ENCODE data around the gene NT5E.

NT5E gene

DNA sequence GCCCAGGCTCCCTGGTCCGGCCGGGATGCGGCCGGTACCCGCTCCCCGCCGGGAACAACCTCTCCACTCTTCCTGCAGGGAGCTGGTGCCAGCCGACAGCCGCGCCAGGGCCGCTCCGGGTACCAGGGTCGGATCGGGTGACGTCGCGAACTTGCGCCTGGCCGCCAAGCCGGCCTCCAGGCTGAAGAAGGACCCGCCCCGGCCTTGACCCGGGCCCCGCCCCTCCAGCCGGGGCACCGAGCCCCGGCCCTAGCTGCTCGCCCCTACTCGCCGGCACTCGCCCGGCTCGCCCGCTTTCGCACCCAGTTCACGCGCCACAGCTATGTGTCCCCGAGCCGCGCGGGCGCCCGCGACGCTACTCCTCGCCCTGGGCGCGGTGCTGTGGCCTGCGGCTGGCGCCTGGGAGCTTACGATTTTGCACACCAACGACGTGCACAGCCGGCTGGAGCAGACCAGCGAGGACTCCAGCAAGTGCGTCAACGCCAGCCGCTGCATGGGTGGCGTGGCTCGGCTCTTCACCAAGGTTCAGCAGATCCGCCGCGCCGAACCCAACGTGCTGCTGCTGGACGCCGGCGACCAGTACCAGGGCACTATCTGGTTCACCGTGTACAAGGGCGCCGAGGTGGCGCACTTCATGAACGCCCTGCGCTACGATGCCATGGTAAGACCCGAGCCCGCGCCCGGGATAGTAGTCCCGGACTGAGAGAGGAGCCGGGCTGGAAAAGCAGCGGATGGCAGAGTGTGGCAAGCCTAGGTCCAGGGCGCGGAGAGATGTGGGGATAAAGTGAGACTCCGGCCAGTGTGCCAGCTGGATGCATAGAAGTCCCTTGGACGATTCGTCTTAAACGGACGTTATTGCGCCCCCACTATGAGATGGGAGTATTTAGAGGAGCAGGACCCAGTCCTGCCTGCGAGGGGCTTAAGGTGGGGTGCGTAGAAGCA is at the start of gene NT5E (continued):
- TF ChIP-seq ZNF426 (tag by site-specific recombination; IDR thresholded peaks at IDR 0.05) (no peak), ZFP3 (tag by site-specific recombination; IDR thresholded peaks at IDR 0.05; ENCODE audit: low read depth) (peak; percentile 48; the same call in 1 of the 2 replicates), ZNF600 (tag by site-specific recombination; IDR thresholded peaks at IDR 0.05) (peak; percentile 88), ZBTB8A (tag by site-specific recombination; IDR thresholded peaks at IDR 0.05) (peak; percentile 79), ZNF677 (tag by site-specific recombination; IDR thresholded peaks at IDR 0.05) (no peak), ZNF624 (tag by site-specific recombination; IDR thresholded peaks at IDR 0.05) (no peak), ZNF184 (tag by site-specific recombination; IDR thresholded peaks at IDR 0.05) (no peak), ZNF18 (tag by site-specific recombination; IDR thresholded peaks at IDR 0.05) (no peak), ZNF2 (tag by site-specific recombination; IDR thresholded peaks at IDR 0.05) (peak; percentile 90), TRIM28 (IDR thresholded peaks at IDR 0.05; ENCODE audit: borderline replicate concordance, low read length) (peak; percentile 83; the same call in 1 of the 2 replicates), RBAK (tag by site-specific recombination; IDR thresholded peaks at IDR 0.05) (no peak), ZNF621 (tag by site-specific recombination; IDR thresholded peaks at IDR 0.05) (no peak), ZEB2 (tag by site-specific recombination; IDR thresholded peaks at IDR 0.05) (peak; percentile 35; the same call in 1 of the 2 replicates), BCL11A (tag by site-specific recombination; IDR thresholded peaks at IDR 0.05; ENCODE audit: low read depth) (no peak), ZNF354C (tag by site-specific recombination; IDR thresholded peaks at IDR 0.05; ENCODE audit: borderline replicate concordance, low read depth) (no peak), ZNF660 (tag by site-specific recombination; IDR thresholded peaks at IDR 0.05) (no peak), ZNF501 (tag by site-specific recombination; IDR thresholded peaks at IDR 0.05) (peak; percentile 23; the same call in 1 of the 2 replicates), SP7 (tag by site-specific recombination; IDR thresholded peaks at IDR 0.05) (peak; percentile 31; the same call in 1 of the 2 replicates), ZBTB20 (tag by site-specific recombination; IDR thresholded peaks at IDR 0.05) (peak; percentile 90), ZBTB26 (tag by site-specific recombination; optimal IDR thresholded peaks at IDR 0.05) (peak; percentile 98), ZNF707 (tag by site-specific recombination; IDR thresholded peaks at IDR 0.05) (no peak), ZNF777 (tag by site-specific recombination; IDR thresholded peaks at IDR 0.05; ENCODE audit: borderline replicate concordance) (peak; percentile 91), ATF2 (tag by site-specific recombination; IDR thresholded peaks at IDR 0.05; ENCODE audit: low read depth) (no peak), SP2 (tag by site-specific recombination; IDR thresholded peaks at IDR 0.05) (no peak), SP3 (tag by site-specific recombination; IDR thresholded peaks at IDR 0.05) (peak; percentile 28; the same call in 1 of the 2 replicates), ZBTB48 (tag by site-specific recombination; IDR thresholded peaks at IDR 0.05) (0 out of 2 replicates have a peak, but pooled peaks have one; percentile 63), ZNF585B (tag by site-specific recombination; IDR thresholded peaks at IDR 0.05) (no peak), ZNF610 (tag by site-specific recombination; IDR thresholded peaks at IDR 0.05; ENCODE audit: borderline replicate concordance) (0 out of 2 replicates have a peak, but pooled peaks have one; percentile 36)
- TF ChIP-seq, protein P1, sequence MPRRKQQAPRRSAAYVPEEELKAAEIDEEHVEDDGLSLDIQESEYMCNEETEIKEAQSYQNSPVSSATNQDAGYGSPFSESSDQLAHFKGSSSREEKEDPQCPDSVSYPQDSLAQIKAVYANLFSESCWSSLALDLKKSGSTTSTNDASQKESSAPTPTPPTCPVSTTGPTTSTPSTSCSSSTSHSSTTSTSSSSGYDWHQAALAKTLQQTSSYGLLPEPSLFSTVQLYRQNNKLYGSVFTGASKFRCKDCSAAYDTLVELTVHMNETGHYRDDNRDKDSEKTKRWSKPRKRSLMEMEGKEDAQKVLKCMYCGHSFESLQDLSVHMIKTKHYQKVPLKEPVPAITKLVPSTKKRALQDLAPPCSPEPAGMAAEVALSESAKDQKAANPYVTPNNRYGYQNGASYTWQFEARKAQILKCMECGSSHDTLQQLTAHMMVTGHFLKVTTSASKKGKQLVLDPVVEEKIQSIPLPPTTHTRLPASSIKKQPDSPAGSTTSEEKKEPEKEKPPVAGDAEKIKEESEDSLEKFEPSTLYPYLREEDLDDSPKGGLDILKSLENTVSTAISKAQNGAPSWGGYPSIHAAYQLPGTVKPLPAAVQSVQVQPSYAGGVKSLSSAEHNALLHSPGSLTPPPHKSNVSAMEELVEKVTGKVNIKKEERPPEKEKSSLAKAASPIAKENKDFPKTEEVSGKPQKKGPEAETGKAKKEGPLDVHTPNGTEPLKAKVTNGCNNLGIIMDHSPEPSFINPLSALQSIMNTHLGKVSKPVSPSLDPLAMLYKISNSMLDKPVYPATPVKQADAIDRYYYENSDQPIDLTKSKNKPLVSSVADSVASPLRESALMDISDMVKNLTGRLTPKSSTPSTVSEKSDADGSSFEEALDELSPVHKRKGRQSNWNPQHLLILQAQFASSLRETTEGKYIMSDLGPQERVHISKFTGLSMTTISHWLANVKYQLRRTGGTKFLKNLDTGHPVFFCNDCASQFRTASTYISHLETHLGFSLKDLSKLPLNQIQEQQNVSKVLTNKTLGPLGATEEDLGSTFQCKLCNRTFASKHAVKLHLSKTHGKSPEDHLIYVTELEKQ (tag by site-specific recombination; IDR thresholded peaks at IDR 0.05; ENCODE audit: borderline replicate concordance): no peak
- TF ChIP-seq, protein P2, sequence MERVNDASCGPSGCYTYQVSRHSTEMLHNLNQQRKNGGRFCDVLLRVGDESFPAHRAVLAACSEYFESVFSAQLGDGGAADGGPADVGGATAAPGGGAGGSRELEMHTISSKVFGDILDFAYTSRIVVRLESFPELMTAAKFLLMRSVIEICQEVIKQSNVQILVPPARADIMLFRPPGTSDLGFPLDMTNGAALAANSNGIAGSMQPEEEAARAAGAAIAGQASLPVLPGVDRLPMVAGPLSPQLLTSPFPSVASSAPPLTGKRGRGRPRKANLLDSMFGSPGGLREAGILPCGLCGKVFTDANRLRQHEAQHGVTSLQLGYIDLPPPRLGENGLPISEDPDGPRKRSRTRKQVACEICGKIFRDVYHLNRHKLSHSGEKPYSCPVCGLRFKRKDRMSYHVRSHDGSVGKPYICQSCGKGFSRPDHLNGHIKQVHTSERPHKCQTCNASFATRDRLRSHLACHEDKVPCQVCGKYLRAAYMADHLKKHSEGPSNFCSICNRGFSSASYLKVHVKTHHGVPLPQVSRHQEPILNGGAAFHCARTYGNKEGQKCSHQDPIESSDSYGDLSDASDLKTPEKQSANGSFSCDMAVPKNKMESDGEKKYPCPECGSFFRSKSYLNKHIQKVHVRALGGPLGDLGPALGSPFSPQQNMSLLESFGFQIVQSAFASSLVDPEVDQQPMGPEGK (tag by site-specific recombination; IDR thresholded peaks at IDR 0.05): 0 out of 2 replicates have a peak, but pooled peaks have one; percentile 24
